ENCODE measurements around the gene ELMO2.

ELMO2 gene

DNA sequence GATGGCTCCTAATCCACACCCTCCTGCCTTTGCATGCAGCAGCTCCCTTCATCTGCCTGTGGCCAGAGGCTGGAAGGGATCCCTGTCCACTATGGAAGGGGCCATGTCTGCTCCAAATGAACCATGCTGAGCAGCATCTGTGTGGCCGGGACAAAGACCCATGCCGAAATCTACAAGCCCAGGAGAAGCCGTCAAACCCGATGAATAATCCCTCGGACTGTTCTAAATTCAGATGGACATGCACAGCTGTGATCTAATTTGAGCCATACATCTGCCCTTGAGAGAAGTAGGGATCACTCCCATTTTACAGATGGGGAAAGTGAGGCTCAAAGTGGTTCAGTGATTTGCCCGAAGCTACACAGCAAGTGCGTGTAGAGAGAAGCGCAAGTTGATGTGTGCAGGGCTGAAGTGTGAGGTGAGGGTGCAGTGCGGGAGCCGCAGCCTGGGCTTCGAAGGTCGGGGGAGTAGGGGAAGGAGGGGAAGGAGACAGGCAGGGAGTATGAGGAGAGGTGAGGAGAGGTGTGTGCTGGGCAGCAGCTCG lies 75.5 kb downstream of the ELMO2 start:
- DNase-seq, result no peak

DNA sequence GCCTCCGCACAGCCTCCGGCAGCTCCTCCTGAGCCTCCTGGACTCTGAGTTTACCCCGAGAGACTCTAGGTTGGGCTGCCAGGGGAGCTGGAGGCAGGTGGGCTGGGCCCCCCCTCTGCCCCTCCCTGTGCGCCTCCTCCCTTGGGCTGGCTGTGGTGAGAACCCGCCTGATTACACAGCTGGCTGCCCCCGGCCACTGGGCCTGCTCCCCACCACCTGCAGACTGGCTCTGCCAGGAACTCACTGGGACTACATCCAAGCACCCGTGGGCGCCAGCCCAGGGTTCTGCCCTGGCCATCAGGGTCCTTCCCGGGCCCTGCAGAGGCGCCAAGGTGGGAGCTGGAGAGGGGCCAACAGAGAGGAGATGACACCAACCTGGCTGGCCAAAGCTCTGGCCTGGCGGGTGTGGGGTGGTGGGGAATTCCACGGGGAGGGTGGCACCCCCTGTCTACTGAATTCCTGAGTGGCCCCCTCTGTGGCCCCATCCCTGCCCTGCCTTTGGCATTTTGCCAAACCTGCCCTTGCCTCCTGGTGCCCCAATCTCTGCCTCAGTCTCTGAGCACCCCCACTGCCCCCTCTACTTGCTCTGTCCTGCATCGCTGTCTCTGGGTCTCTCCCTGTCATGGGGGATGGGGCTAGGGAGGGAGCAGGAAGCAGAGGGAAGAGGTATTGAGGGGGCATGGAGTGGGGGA lies 76.2 kb downstream of the ELMO2 start:
- DNase-seq, result no peak

DNA sequence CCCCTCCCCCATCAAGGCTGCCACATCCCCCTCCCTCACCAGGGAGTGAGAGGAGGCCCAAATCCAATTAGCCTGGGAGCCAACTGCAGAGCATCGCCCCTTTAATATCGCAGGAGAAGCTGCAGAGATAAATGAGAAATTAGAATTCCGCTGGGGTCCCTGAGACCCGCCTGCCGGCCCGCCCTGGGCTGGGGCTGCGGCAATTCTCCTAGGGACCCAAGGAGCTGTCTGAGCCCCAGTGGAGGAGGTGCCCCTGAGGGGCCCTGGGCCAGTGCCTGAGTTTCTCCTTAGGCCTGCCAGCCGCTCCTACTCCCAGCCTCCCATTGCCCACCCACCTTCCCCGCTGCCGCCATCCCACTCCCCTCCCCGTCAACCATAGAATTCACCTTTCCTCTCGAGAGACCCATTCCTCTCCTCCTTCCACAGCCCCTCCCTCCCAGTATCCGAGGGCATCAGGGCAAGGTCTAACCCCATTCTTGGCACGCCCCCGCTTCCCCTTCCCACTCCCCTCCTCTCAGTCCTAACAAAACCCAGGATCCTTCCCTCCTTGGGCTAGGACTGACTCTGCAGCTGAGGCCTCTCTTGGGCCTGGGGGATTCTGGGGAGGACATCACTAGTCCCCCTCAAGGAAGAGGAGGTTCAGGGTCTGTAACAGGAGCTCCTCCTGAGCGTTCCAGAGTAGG lies 78.1 kb downstream of the ELMO2 start:
- no peak for DNase-seq

DNA sequence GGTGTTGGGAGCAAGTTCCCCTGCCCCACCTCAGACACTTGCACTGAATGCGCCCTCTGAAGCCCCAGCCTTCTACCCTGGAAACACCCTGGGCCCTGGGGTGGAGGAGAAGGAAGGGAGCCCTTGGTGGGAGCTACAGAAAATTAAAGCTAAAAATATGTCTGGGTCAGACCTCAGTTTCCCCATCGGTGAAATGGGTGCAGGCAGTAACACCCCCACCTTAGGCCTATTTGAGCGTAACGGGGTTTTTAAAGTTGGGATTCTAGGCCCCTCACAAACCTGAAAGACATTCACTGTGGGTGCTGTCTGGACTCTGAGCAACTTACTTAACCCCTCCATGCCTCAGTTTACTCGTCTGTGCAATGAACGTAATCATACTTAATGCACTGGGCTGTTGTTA lies 78.9 kb downstream of the ELMO2 start:
- DNase-seq, result no peak

DNA sequence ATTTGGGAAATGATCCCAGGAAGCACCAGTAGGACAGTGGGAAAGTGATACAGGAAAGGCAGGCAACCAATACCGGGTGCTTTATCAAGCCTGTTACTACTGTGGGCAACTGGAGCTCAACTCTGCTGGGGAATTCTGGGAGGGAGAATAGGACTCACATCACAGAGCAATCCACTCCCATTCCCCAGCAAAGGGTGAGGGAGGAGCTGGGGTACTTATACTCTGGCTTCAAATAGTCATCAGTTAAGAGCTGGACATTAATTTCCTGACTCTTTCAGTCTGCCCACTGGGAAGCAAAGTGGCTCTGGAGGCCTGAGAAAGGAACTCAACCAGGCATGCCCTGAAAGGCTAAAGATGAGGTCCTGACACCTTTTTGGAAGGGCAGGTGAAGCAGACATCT lies 80.6 kb downstream of the ELMO2 start:
- DNase-seq, result no peak

- DNase-seq, result no peak
Measured at GRCh38 chr20:46324960-46325703, 81.3 kb downstream of the ELMO2 start.

- DNase-seq, result no peak
Measured at GRCh38 chr20:46324379-46324778, 82.0 kb downstream of the ELMO2 start.

DNA sequence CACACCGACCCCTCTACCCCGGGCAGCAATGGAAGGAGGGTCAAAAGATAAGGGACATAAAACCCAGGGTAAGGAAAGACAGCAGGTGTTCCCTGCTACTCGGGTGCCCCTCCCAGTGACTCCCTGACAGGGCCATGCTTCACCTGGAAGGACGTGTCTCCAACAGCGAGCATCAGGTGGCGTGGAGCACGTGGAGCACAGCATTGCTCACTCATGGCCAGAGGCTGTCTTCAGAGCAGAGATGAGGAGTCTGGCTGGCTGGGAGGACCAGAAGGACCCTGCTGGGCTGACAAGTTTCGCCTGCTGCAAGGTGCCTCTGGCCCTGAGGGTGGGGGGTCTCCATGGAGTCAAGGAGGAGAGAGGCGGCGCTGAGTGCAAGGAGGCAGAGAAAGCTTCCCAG lies 82.9 kb downstream of the ELMO2 start:
- DNase-seq, result no peak

DNA sequence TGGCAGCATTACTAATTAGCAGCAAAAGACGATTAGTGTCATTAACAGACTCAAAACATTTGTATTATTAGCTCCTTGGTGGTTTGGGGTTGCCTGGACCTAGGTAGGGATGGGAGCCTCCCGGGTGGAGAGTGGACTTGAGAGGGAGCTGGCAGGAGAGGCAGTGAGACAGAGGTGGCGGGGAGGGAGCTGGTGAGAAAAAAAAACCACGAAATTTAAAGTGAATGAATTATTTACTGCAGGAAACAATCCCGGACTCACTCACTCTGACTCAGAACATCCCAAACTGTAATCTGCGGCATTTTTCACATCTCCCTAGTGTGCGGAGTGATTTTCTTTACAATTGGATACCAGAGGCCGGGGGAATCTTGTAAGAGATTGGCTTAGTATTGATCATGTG lies 83.8 kb downstream of the ELMO2 start:
- no peak for DNase-seq

- no peak for DNase-seq
Measured at GRCh38 chr20:46317685-46318177, 88.7 kb downstream of the ELMO2 start.

DNA sequence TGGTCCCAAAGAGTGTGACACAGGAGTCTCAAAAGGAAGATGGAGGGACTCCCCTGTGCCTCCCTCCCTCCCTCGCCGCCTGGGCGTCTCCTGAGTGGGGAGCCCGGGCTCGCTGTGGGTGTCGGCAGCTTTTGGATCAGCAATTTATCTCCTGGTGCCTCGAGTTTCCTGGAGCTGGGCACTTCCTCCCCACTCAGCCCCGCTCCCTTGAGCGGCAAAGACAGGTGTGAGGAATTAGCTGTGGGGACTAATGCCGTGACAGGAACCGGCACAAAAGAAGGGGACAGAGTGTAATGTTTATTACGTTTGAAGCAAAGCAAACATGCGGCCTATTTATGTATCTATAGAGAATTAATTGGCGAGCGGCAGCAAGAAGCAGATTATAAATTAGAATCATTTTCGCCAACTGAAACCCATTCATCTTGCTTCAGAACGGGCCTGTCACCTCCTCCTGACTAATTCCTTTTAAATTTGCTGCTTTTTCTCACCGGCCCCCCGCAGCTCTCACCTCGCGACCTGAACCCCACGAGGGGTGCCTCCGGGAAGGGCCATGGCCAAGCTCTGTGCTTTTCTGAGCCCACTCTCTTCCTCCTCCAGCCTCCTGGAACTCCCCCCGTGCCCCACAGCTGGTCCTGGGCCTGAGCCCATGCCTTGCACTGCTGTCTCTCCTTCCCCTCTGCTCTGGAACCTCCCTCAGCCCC lies 89.3 kb downstream of the ELMO2 start:
- no peak for DNase-seq
